Measurements from ENCODE around the gene PSMD1. TPM values are rescaled to one million over a fixed set of nuclear protein-coding genes. Genes with fewer than 3 reads are reported as not detected.

The PSMD1 gene
- total and polyA plus RNA-seq, 4 donors, result 30.1 to 91.1 (median 56.0) TPM

DNA sequence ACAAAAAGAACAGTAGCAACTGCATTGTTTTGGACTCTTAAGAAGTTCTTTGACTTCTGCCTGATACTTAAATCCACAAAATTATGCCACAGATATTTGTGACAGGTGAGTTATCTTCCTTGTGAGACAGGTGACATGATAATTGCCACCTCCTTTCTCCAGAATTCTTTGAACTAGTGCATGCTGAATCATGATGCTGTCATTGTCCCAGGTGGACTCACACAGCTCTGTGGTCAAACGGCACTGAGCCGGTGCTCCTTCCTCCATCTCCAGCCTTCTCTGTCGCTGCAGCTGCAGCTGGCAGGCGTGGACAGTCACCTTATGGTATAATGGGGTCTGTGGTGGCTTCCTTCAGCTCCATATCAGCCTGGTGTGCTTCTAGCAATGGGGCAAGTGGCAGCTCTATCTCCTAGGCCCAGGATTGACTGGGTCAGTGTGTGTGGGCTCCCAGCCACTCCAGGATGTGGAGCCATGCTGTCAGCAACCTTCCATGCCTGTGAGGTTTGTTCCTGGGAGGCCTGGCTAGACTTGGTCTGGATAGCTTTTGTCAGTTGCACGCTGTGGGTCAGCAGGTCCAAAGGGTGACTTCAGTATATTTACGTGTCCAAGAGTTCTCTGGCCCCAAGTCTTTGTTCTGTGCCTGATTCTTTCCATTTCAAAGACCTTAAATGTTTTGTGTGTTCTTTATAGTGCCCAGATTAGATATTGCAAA lies 157.4 kb downstream of the PSMD1 start:
- H3K27ac ChIP-seq (ENCODE audit: low read depth in 1 of 2, low read length in 1 of 2), result no peak overlapping the region
- H3K4me1 ChIP-seq (ENCODE audit: control insufficient read depth in 5 of 5, insufficient read depth in 5 of 5, low read length in 5 of 5), result no peaks in the 10 kb centered on the region
- H3K4me3 ChIP-seq, result no peak overlapping the region
- no peak for DNase-seq
- H3K9me3 ChIP-seq (ENCODE audit: control insufficient read depth in 4 of 4, insufficient read depth in 3 of 4, low read length in 3 of 4), result no peaks in the 10 kb centered on the region
- TF ChIP-seq, protein P1, sequence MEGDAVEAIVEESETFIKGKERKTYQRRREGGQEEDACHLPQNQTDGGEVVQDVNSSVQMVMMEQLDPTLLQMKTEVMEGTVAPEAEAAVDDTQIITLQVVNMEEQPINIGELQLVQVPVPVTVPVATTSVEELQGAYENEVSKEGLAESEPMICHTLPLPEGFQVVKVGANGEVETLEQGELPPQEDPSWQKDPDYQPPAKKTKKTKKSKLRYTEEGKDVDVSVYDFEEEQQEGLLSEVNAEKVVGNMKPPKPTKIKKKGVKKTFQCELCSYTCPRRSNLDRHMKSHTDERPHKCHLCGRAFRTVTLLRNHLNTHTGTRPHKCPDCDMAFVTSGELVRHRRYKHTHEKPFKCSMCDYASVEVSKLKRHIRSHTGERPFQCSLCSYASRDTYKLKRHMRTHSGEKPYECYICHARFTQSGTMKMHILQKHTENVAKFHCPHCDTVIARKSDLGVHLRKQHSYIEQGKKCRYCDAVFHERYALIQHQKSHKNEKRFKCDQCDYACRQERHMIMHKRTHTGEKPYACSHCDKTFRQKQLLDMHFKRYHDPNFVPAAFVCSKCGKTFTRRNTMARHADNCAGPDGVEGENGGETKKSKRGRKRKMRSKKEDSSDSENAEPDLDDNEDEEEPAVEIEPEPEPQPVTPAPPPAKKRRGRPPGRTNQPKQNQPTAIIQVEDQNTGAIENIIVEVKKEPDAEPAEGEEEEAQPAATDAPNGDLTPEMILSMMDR (IDR thresholded peaks at IDR 0.05; ENCODE audit: control extremely low read depth, extremely low read depth), result no peak
- no peaks in the 10 kb centered on the region for H3K27me3 ChIP-seq (ENCODE audit: control insufficient read depth in 3 of 3, insufficient read depth in 3 of 3, low read length in 2 of 3)
- no peak for ATAC-seq (ENCODE audit: insufficient read depth, low FRiP score)
- H3K9ac ChIP-seq (ENCODE audit: insufficient read depth in 1 of 2, low read length in 2 of 2), result no peak overlapping the region
- peaks cover 0 to 28% (median 7%) of the 10 kb centered on the region in 4 donors for H3K36me3 ChIP-seq (ENCODE audit: control insufficient read depth in 4 of 4, insufficient read depth in 4 of 4, low read length in 4 of 4)
- WGBS, 2 donors, result 90% methylated on average over 6 of the region's 6 CpGs

GRCh38 chr2:231218366-231218765 lies 161.7 kb downstream of the PSMD1 start:
- Histone ChIP-seq H3K9me3 (ENCODE audit: control insufficient read depth in 4 of 4, insufficient read depth in 3 of 4, low read length in 3 of 4) (no peaks in the 10 kb centered on the region), H3K4me1 (ENCODE audit: control insufficient read depth in 5 of 5, insufficient read depth in 5 of 5, low read length in 5 of 5) (peaks cover 0 to 12% (median 2%) of the 10 kb centered on the region in 5 donors), H3K9ac (ENCODE audit: insufficient read depth in 1 of 2, low read length in 2 of 2) (no peak overlapping the region), H3K27ac (ENCODE audit: low read depth in 1 of 2, low read length in 1 of 2) (no peak overlapping the region), H3K4me3 (no peak overlapping the region), H3K36me3 (ENCODE audit: control insufficient read depth in 4 of 4, insufficient read depth in 4 of 4, low read length in 4 of 4) (peaks cover 0 to 26% (median 12%) of the 10 kb centered on the region in 4 donors), H3K27me3 (ENCODE audit: control insufficient read depth in 3 of 3, insufficient read depth in 3 of 3, low read length in 2 of 3) (no peaks in the 10 kb centered on the region)
- TF ChIP-seq, protein P1 (IDR thresholded peaks at IDR 0.05; ENCODE audit: control extremely low read depth, extremely low read depth), result no peak
- 93 to 94% methylated on average over 3 of the region's 3 CpGs for WGBS, 2 donors
- DNase-seq (no peak), ATAC-seq (ENCODE audit: insufficient read depth, low FRiP score) (no peak)

DNA sequence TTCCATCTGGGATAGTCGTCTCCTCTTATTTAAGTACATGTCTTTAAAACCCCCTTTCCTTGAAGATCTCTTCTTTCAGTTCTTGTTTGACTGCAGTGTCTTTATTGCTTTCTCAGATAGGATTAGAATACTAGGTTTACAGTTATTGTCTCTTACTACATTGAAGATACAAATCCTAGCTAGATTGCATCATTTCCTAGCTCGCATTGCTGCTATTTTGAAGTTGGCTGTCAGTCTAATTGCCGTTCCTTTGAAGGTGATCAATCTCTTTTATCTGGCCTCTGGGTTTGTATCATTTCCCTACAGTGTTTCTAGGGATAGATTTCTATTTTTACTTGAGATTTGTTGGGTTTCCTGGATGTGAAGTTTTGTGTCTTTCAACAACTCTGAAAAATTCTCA lies 162.6 kb downstream of the PSMD1 start:
- Histone ChIP-seq H3K9me3 (ENCODE audit: control insufficient read depth in 4 of 4, insufficient read depth in 3 of 4, low read length in 3 of 4) (no peaks in the 10 kb centered on the region), H3K36me3 (ENCODE audit: control insufficient read depth in 4 of 4, insufficient read depth in 4 of 4, low read length in 4 of 4) (peaks cover 0 to 22% (median 11%) of the 10 kb centered on the region in 4 donors), H3K27me3 (ENCODE audit: control insufficient read depth in 3 of 3, insufficient read depth in 3 of 3, low read length in 2 of 3) (no peaks in the 10 kb centered on the region), H3K4me3 (no peak overlapping the region), H3K4me1 (ENCODE audit: control insufficient read depth in 5 of 5, insufficient read depth in 5 of 5, low read length in 5 of 5) (peaks cover 0 to 12% (median 2%) of the 10 kb centered on the region in 5 donors), H3K27ac (ENCODE audit: low read depth in 1 of 2, low read length in 1 of 2) (no peak overlapping the region), H3K9ac (ENCODE audit: insufficient read depth in 1 of 2, low read length in 2 of 2) (no peak overlapping the region)
- 59 to 69% methylated on average over 3 of the region's 3 CpGs for WGBS, 2 donors
- no peak for DNase-seq
- TF ChIP-seq, protein P1 (IDR thresholded peaks at IDR 0.05; ENCODE audit: control extremely low read depth, extremely low read depth), result no peak
- ATAC-seq (ENCODE audit: insufficient read depth, low FRiP score), result no peak

Data from lung (tissue), 12 donors.